ENCODE data around the gene C2orf74. TPM values are rescaled to one million over a fixed set of nuclear protein-coding genes. Genes with fewer than 3 reads are reported as not detected.
"Not testable (repeated sequence)": the region's sequence is repeated elsewhere in the genome, so short reads cannot be mapped to it uniquely, and the experiment has no call there.

The C2orf74 gene
- total RNA-seq, 4 donors from 2014 or later, result 1.8 to 10.7 (median 2.8) TPM; not detected in 1

DNA sequence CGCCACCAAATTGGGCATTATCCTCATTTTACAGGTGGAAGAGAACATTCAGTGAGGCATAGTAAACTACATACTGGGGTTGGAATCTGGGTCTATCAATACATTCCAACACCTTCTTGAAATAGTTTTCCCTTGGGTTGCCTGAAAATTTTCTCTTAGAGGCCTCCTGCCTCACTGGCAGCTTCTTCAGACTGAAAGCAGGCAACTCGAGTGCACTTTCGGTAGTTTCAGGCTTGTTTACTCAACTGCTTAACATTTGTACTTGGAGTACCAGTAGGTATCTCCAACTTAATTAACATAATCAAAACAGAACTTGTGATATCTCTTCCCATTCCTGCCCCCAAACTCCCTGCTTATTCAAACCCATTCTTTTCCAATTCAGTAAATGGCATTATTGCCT is 36.2 kb upstream of the C2orf74 start:
- no peaks in the 10 kb centered on the region for H3K36me3 ChIP-seq
- no peaks in the 10 kb centered on the region for H3K9me3 ChIP-seq
- no peaks in the 10 kb centered on the region for H3K4me1 ChIP-seq
- H3K4me3 ChIP-seq, result no peak overlapping the region
- no peak for DNase-seq
- no peak overlapping the region for H3K27ac ChIP-seq
- no peaks in the 10 kb centered on the region for H3K27me3 ChIP-seq
- TF ChIP-seq CTCF (IDR thresholded peaks at IDR 0.05), result no peak
- no peak for TF ChIP-seq POLR2A (IDR thresholded peaks at IDR 0.05)

DNA sequence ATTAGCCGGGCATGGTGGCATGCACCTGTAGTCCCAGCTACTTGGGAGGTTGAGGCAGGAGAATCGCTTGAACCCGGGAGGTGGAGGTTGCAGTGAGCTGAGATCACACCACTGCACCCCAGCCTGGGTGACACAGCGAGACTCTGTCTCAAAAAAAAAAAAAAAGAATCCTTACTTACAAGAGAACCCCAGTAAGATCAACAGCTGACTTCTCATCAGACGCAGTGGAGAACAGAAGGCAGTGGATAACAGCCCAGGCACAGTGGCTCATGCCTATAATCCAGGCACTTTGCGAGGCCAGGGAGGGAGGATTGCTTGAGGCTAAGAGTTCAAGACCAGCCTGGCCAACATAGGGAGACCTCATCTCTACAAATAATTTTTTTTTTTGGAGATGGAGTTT is 33.9 kb upstream of the C2orf74 start:
- not testable (repeated sequence) for H3K4me1 ChIP-seq, H3K36me3 ChIP-seq, H3K4me3 ChIP-seq, H3K9me3 ChIP-seq, H3K27me3 ChIP-seq, DNase-seq, H3K27ac ChIP-seq

DNA sequence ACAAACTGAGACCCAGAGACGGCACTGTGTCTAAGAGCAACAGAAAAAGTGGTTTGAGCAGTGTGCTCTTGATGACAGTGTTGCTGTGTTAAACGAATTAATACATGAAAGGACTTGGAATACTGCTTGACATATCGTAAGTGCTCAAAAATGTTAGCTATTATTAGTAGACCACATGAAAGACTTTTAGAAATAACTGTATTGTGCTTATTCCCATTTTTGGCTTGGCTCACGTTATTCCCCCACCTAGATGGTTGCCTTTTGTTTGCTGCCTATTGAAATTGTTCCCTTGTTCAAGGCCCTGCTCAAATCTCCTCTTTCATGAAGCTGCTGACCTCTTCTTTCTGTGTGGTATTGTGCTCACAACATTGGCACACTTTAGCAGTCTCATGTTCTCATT is 27.8 kb upstream of the C2orf74 start:
- H3K36me3 ChIP-seq, result no peaks in the 10 kb centered on the region
- no peaks in the 10 kb centered on the region for H3K4me1 ChIP-seq
- no peak for TF ChIP-seq POLR2A (IDR thresholded peaks at IDR 0.05)
- TF ChIP-seq CTCF (IDR thresholded peaks at IDR 0.05), result no peak

DNA sequence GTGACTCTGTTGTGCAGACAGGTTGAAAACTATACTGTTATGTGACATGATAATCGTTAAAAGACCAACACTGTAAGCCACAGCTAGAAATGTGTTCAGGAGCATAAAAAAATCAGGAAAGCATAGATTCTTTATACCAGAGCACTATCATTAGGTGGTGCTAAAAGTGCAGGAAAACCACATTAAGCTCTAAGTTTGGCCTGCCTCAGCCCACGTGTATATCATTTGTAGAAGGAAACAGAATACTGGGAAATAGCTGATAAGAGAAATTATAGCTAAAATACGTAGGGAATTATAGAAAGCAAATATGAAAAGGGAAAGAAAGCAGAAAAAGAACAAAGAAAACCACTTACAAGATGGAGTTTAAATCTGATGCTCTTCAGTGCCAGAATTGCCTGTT is 26.5 kb upstream of the C2orf74 start:
- no peaks in the 10 kb centered on the region for H3K9me3 ChIP-seq
- H3K27ac ChIP-seq, result no peak overlapping the region
- no peak overlapping the region for H3K4me3 ChIP-seq
- TF ChIP-seq CTCF (IDR thresholded peaks at IDR 0.05) (peak in 4 of 6 experiments; percentile 15 to 58 (median 40)), POLR2A (IDR thresholded peaks at IDR 0.05) (no peak)
- no peaks in the 10 kb centered on the region for H3K27me3 ChIP-seq
- DNase-seq, result no peak
- H3K4me1 ChIP-seq, result no peaks in the 10 kb centered on the region
- H3K36me3 ChIP-seq, result no peaks in the 10 kb centered on the region

More for the DNA sequence above, 27.8 kb upstream of the C2orf74 start:
- Histone ChIP-seq H3K9me3 (no peaks in the 10 kb centered on the region), H3K4me3 (no peak overlapping the region), H3K27me3 (no peaks in the 10 kb centered on the region), H3K27ac (no peak overlapping the region)
- DNase-seq, result no peak

DNA sequence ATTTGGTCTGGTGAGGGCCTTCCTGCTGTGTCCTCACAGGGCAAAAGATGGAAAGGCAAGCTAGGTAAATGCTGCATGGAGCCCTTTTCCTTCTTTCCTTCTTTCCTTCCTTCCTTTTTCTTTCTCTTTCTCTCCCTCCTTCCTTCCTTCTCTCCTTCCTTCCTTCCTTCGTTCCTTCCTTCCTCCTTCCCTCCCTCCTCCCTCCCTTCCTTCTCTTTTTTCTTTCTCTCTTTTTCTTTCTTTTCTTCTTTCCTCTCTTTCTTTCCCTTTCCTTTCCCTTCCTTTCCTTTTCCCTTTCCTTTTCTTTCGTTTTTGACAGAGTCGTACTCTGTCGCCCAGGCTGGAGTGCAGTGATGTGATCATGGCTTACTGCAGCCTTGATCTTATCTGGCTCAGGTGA is 23.1 kb upstream of the C2orf74 start:
- no peak overlapping the region for H3K4me3 ChIP-seq
- H3K27me3 ChIP-seq, result no peaks in the 10 kb centered on the region
- no peaks in the 10 kb centered on the region for H3K36me3 ChIP-seq
- no peak for DNase-seq
- no peaks in the 10 kb centered on the region for H3K9me3 ChIP-seq
- H3K27ac ChIP-seq, result no peak overlapping the region
- no peak for TF ChIP-seq CTCF (IDR thresholded peaks at IDR 0.05)
- no peak for TF ChIP-seq POLR2A (IDR thresholded peaks at IDR 0.05)
- H3K4me1 ChIP-seq, result no peaks in the 10 kb centered on the region

DNA sequence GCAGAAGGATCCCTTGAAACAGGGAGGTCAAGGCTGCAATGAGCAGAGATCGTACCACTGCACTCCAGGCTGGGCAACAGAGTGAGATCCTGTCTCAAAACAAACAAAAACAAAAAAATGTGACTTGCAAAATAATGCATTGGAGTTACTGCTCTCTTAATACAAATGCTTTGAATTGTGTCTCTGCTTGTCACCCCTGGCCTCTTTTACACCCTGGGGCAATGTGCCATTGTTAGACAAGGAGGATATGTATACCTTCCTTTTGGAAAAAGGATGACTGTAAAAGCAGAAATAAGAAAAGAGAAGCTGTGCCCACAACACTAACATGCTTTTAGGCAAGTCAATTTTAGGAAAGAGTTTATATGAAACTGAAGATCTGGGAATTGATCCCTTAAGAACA is 20.8 kb upstream of the C2orf74 start:
- DNase-seq, result no peak
- Histone ChIP-seq H3K9me3 (no peaks in the 10 kb centered on the region), H3K36me3 (no peaks in the 10 kb centered on the region), H3K4me1 (peaks cover 0 to 5% (median 2%) of the 10 kb centered on the region in 4 donors), H3K27ac (no peak overlapping the region), H3K27me3 (no peaks in the 10 kb centered on the region), H3K4me3 (no peak overlapping the region)
- no peak for TF ChIP-seq POLR2A (IDR thresholded peaks at IDR 0.05)
- TF ChIP-seq CTCF (IDR thresholded peaks at IDR 0.05), result no peak

Data from Peyer's patch (tissue), 4 donors.